ENCODE measurements around the gene PRPF38B. TPM values are rescaled to one million over a fixed set of nuclear protein-coding genes. Genes with fewer than 3 reads are reported as not detected.
A peak's percentile ranks its signal among the peaks of the same experiment; 100 is the strongest.

Gene PRPF38B
- total RNA-seq, 1 donor from 2014 or later, result 36.9 TPM

- Mint-ChIP-seq H3K27me3 (ENCODE audit: low read depth, unreplicated experiment) (no peaks in the 10 kb centered on the region), H3K4me1 (ENCODE audit: low read depth, unreplicated experiment) (peaks cover 48% of the 10 kb centered on the region), H3K4me3 (ENCODE audit: unreplicated experiment) (no peak overlapping the region), H3K27ac (ENCODE audit: unreplicated experiment) (no peak overlapping the region), H3K36me3 (ENCODE audit: low read depth, unreplicated experiment) (no peaks in the 10 kb centered on the region), H3K9me3 (ENCODE audit: unreplicated experiment) (no peaks in the 10 kb centered on the region)
- H4K20me1 ChIP-seq (ENCODE audit: insufficient read depth, low read length), result no peaks in the 10 kb centered on the region
- no peak for FAIRE-seq
- DNase-seq (ENCODE audit: low read depth), result peak; percentile 32
- H3K9ac ChIP-seq (ENCODE audit: low read length), result no peak overlapping the region
- no peak overlapping the region for H3K27ac ChIP-seq (ENCODE audit: low read depth, low read length)
- TF ChIP-seq EZH2 (IDR thresholded peaks at IDR 0.05; ENCODE audit: insufficient read depth, low read length) (no peak), CTCF (IDR thresholded peaks at IDR 0.05; ENCODE audit: insufficient read depth, low read depth, low read length) (no peak)
- H3K27me3 ChIP-seq (ENCODE audit: insufficient read depth, low read length), result no peaks in the 10 kb centered on the region
- H3K79me2 ChIP-seq (ENCODE audit: insufficient read depth, low read length), result no peaks in the 10 kb centered on the region
- no peak overlapping the region for H3K4me3 ChIP-seq (ENCODE audit: insufficient read depth, low read depth, low read length)
- H3K36me3 ChIP-seq (ENCODE audit: insufficient read depth, low read length), result no peaks in the 10 kb centered on the region
- no peaks in the 10 kb centered on the region for H3K9me3 ChIP-seq (ENCODE audit: insufficient read depth, low read depth, low read length)
- peaks cover 32% of the 10 kb centered on the region for H3K4me1 ChIP-seq (ENCODE audit: insufficient read depth, low read length)
- peak overlapping the region; percentile 14 for H2AFZ ChIP-seq (ENCODE audit: low read depth, low read length)
- H3K4me2 ChIP-seq (ENCODE audit: low read length), result no peak overlapping the region
Observed at GRCh38 chr1:108715932-108716331, 23.8 kb downstream of the PRPF38B start.

GRCh38 chr1:108716437-108717230, 24.5 kb downstream of the PRPF38B start:
- Histone ChIP-seq H4K20me1 (ENCODE audit: insufficient read depth, low read length) (no peaks in the 10 kb centered on the region), H3K9ac (ENCODE audit: low read length) (no peak overlapping the region), H2AFZ (ENCODE audit: low read depth, low read length) (no peak overlapping the region), H3K36me3 (ENCODE audit: insufficient read depth, low read length) (no peaks in the 10 kb centered on the region), H3K4me3 (ENCODE audit: insufficient read depth, low read depth, low read length) (no peak overlapping the region), H3K4me1 (ENCODE audit: insufficient read depth, low read length) (peaks cover 32% of the 10 kb centered on the region), H3K9me3 (ENCODE audit: insufficient read depth, low read depth, low read length) (no peaks in the 10 kb centered on the region), H3K27ac (ENCODE audit: low read depth, low read length) (no peak overlapping the region), H3K4me2 (ENCODE audit: low read length) (peak overlapping the region; percentile 9), H3K79me2 (ENCODE audit: insufficient read depth, low read length) (no peaks in the 10 kb centered on the region), H3K27me3 (ENCODE audit: insufficient read depth, low read length) (no peaks in the 10 kb centered on the region)
- no peaks in the 10 kb centered on the region for H3K36me3 Mint-ChIP-seq (ENCODE audit: low read depth, unreplicated experiment)
- H3K4me3 Mint-ChIP-seq (ENCODE audit: unreplicated experiment), result no peak overlapping the region
- H3K4me1 Mint-ChIP-seq (ENCODE audit: low read depth, unreplicated experiment), result peaks cover 52% of the 10 kb centered on the region
- no peak overlapping the region for H3K27ac Mint-ChIP-seq (ENCODE audit: unreplicated experiment)
- H3K9me3 Mint-ChIP-seq (ENCODE audit: unreplicated experiment), result no peaks in the 10 kb centered on the region
- DNase-seq (ENCODE audit: low read depth) (peak; percentile 26), FAIRE-seq (no peak)
- H3K27me3 Mint-ChIP-seq (ENCODE audit: low read depth, unreplicated experiment), result no peaks in the 10 kb centered on the region
- TF ChIP-seq EZH2 (IDR thresholded peaks at IDR 0.05; ENCODE audit: insufficient read depth, low read length) (no peak), CTCF (IDR thresholded peaks at IDR 0.05; ENCODE audit: insufficient read depth, low read depth, low read length) (no peak)

- Histone ChIP-seq H2AFZ (ENCODE audit: low read depth, low read length) (no peak overlapping the region), H3K36me3 (ENCODE audit: insufficient read depth, low read length) (no peaks in the 10 kb centered on the region), H3K4me3 (ENCODE audit: insufficient read depth, low read depth, low read length) (no peak overlapping the region), H4K20me1 (ENCODE audit: insufficient read depth, low read length) (no peaks in the 10 kb centered on the region), H3K27me3 (ENCODE audit: insufficient read depth, low read length) (no peaks in the 10 kb centered on the region), H3K4me1 (ENCODE audit: insufficient read depth, low read length) (peaks cover 28% of the 10 kb centered on the region), H3K4me2 (ENCODE audit: low read length) (no peak overlapping the region), H3K9ac (ENCODE audit: low read length) (no peak overlapping the region), H3K79me2 (ENCODE audit: insufficient read depth, low read length) (no peaks in the 10 kb centered on the region), H3K27ac (ENCODE audit: low read depth, low read length) (no peak overlapping the region), H3K9me3 (ENCODE audit: insufficient read depth, low read depth, low read length) (no peaks in the 10 kb centered on the region)
- no peak overlapping the region for H3K4me3 Mint-ChIP-seq (ENCODE audit: unreplicated experiment)
- FAIRE-seq, result no peak
- H3K27me3 Mint-ChIP-seq (ENCODE audit: low read depth, unreplicated experiment), result no peaks in the 10 kb centered on the region
- peaks cover 48% of the 10 kb centered on the region for H3K4me1 Mint-ChIP-seq (ENCODE audit: low read depth, unreplicated experiment)
- H3K36me3 Mint-ChIP-seq (ENCODE audit: low read depth, unreplicated experiment), result no peaks in the 10 kb centered on the region
- no peak for DNase-seq (ENCODE audit: low read depth)
- H3K9me3 Mint-ChIP-seq (ENCODE audit: unreplicated experiment), result no peaks in the 10 kb centered on the region
- TF ChIP-seq EZH2 (IDR thresholded peaks at IDR 0.05; ENCODE audit: insufficient read depth, low read length) (no peak), CTCF (IDR thresholded peaks at IDR 0.05; ENCODE audit: insufficient read depth, low read depth, low read length) (no peak)
- no peak overlapping the region for H3K27ac Mint-ChIP-seq (ENCODE audit: unreplicated experiment)
Observed at GRCh38 chr1:108717774-108718316, 25.7 kb downstream of the PRPF38B start.
